Amniotic epithelial cell (primary cell): ENCODE results near the gene AKAP6.
A peak's percentile ranks its signal among the peaks of the same experiment; 100 is the strongest.
"Not testable (repeated sequence)": the region's sequence is repeated elsewhere in the genome, so short reads cannot be mapped to it uniquely, and the experiment has no call there.

Experiments used
- DNase-seq: peaks from one replicate; pipeline ENCODE4 v3.0.0-alpha.2; 2010; ENCODE audit warnings: low read depth

The AKAP6 gene

GRCh38 chr14:32756775-32757174, 427.7 kb downstream of the AKAP6 start:
- no peak for DNase-seq

GRCh38 chr14:32757568-32757967, 428.5 kb downstream of the AKAP6 start:
- peak; percentile 3 for DNase-seq

GRCh38 chr14:32761381-32761968, 432.4 kb downstream of the AKAP6 start:
- DNase-seq: peak; percentile 32

GRCh38 chr14:32762886-32763285, 433.8 kb downstream of the AKAP6 start:
- peak; percentile 6 for DNase-seq

- no peak for DNase-seq
These were observed 434.6 kb downstream of the AKAP6 start for GRCh38 chr14:32763673-32764072.

GRCh38 chr14:32764131-32764530, 435.0 kb downstream of the AKAP6 start:
- DNase-seq: no peak

GRCh38 chr14:32770422-32770821, 441.3 kb downstream of the AKAP6 start:
- no peak for DNase-seq

- peak; percentile 1 for DNase-seq
These were observed 445.1 kb downstream of the AKAP6 start for GRCh38 chr14:32774214-32774613.

GRCh38 chr14:32779840-32780239, 450.7 kb downstream of the AKAP6 start:
- no peak for DNase-seq

- no peak for DNase-seq
These were observed 455.3 kb downstream of the AKAP6 start for GRCh38 chr14:32784405-32784804.

- no peak for DNase-seq
These were observed 456.5 kb downstream of the AKAP6 start for GRCh38 chr14:32785585-32785984.

GRCh38 chr14:32786886-32787285, 457.8 kb downstream of the AKAP6 start:
- no peak for DNase-seq

- not testable (repeated sequence) for DNase-seq
These were observed 463.9 kb downstream of the AKAP6 start for GRCh38 chr14:32793033-32793432.

- no peak for DNase-seq
These were observed 471.2 kb downstream of the AKAP6 start for GRCh38 chr14:32800320-32800719.

GRCh38 chr14:32802295-32802694, 473.2 kb downstream of the AKAP6 start:
- no peak for DNase-seq

- no peak for DNase-seq
These were observed 476.9 kb downstream of the AKAP6 start for GRCh38 chr14:32805979-32806378.

GRCh38 chr14:32808644-32809043, 479.5 kb downstream of the AKAP6 start:
- DNase-seq: no peak

- no peak for DNase-seq
These were observed 480.2 kb downstream of the AKAP6 start for GRCh38 chr14:32809255-32809654.

- no peak for DNase-seq
These were observed 484.3 kb downstream of the AKAP6 start for GRCh38 chr14:32813401-32813800.

GRCh38 chr14:32814721-32815120, 485.6 kb downstream of the AKAP6 start:
- DNase-seq: no peak

GRCh38 chr14:32816588-32816987, 487.5 kb downstream of the AKAP6 start:
- DNase-seq: no peak

GRCh38 chr14:32817780-32818179, 488.7 kb downstream of the AKAP6 start:
- no peak for DNase-seq

GRCh38 chr14:32818581-32818980, 489.5 kb downstream of the AKAP6 start:
- DNase-seq: no peak

GRCh38 chr14:32820181-32820580, 491.1 kb downstream of the AKAP6 start:
- no peak for DNase-seq

- no peak for DNase-seq
These were observed 491.6 kb downstream of the AKAP6 start for GRCh38 chr14:32820682-32821081.
